Tibial nerve (tissue), 4 donors: Measurements from ENCODE around the gene RAP1GAP2.

ENCODE experiments used
- EP300 ChIP-seq, 2 donors: sonication (generic); formaldehyde crosslinking; IDR thresholded peaks; one replicate each; pipeline ENCODE4 v1.6.1; 2017; ENCODE audit warnings: antibody characterized with exemption in 2 of 2, mild to moderate bottlenecking in 1 of 2
- POLR2A ChIP-seq, 2 donors: fragments of 450-650 bp; IDR thresholded peaks; one replicate each; pipeline ENCODE4 v1.6.1; 2017; ENCODE audit warnings: antibody characterized with exemption in 2 of 2, mild to moderate bottlenecking in 2 of 2, moderate library complexity in 2 of 2
- TF ChIP-seq, protein P1 (sequence below), 5 experiments: fragments of 200-600 bp in 3 of 5; fragments of 450-650 bp in 2 of 5; sonication (generic) in 3 of 5; IDR thresholded peaks; one replicate each; pipeline ENCODE4 v1.5.1; 2016 to 2019; ENCODE audit warnings: antibody characterized with exemption in 5 of 5, mild to moderate bottlenecking in 3 of 5, moderate library complexity in 2 of 5

- TF ChIP-seq EP300 (IDR thresholded peaks at IDR 0.05) (no peak), POLR2A (IDR thresholded peaks at IDR 0.05) (no peak)
- TF ChIP-seq, protein P1, sequence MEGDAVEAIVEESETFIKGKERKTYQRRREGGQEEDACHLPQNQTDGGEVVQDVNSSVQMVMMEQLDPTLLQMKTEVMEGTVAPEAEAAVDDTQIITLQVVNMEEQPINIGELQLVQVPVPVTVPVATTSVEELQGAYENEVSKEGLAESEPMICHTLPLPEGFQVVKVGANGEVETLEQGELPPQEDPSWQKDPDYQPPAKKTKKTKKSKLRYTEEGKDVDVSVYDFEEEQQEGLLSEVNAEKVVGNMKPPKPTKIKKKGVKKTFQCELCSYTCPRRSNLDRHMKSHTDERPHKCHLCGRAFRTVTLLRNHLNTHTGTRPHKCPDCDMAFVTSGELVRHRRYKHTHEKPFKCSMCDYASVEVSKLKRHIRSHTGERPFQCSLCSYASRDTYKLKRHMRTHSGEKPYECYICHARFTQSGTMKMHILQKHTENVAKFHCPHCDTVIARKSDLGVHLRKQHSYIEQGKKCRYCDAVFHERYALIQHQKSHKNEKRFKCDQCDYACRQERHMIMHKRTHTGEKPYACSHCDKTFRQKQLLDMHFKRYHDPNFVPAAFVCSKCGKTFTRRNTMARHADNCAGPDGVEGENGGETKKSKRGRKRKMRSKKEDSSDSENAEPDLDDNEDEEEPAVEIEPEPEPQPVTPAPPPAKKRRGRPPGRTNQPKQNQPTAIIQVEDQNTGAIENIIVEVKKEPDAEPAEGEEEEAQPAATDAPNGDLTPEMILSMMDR (IDR thresholded peaks at IDR 0.05): no peak
Observed at GRCh38 chr17:2989855-2990254, 193.6 kb downstream of the RAP1GAP2 start.
